Limb (tissue), 2 donors: ENCODE data around the gene OGFOD1.
A peak's percentile ranks its signal among the peaks of the same experiment; 100 is the strongest.

Experiments used
- DNase-seq, 2 donors: peaks; one replicate each; pipeline ENCODE4 v3.0.0-alpha.2; 2016; ENCODE audit errors: extremely low spot score in 2 of 2

OGFOD1 gene

GRCh38 chr16:56426585-56426984 lies 24.8 kb upstream of the OGFOD1 start:
- DNase-seq: no peak

GRCh38 chr16:56428091-56428490 lies 23.3 kb upstream of the OGFOD1 start:
- DNase-seq: no peak

GRCh38 chr16:56436258-56436657 lies 15.1 kb upstream of the OGFOD1 start:
- no peak for DNase-seq

- no peak for DNase-seq
These were observed 13.3 kb upstream of the OGFOD1 start for GRCh38 chr16:56438038-56438437.

GRCh38 chr16:56447286-56447685 lies 4.1 kb upstream of the OGFOD1 start:
- DNase-seq: no peak

GRCh38 chr16:56448005-56448404 lies 3.3 kb upstream of the OGFOD1 start:
- DNase-seq: no peak

- DNase-seq: no peak
These were observed 924 bp upstream of the OGFOD1 start for GRCh38 chr16:56450275-56450985.

GRCh38 chr16:56451753-56452689 lies 667 bp downstream of the OGFOD1 start:
- peak in 1 of 2 donors; percentile 36 for DNase-seq

- DNase-seq: no peak
These were observed 6.6 kb downstream of the OGFOD1 start for GRCh38 chr16:56457927-56458470.

GRCh38 chr16:56460101-56460500 lies 8.7 kb downstream of the OGFOD1 start:
- DNase-seq: no peak

- no peak for DNase-seq
These were observed 10.9 kb downstream of the OGFOD1 start for GRCh38 chr16:56462064-56462796.

GRCh38 chr16:56463153-56463552 lies 11.8 kb downstream of the OGFOD1 start:
- no peak for DNase-seq

- no peak for DNase-seq
These were observed 15.0 kb downstream of the OGFOD1 start for GRCh38 chr16:56466344-56466743.

GRCh38 chr16:56468800-56469199 lies 17.4 kb downstream of the OGFOD1 start:
- DNase-seq: no peak

GRCh38 chr16:56469748-56470147 lies 18.4 kb downstream of the OGFOD1 start:
- DNase-seq: no peak

- no peak for DNase-seq
These were observed 18.9 kb downstream of the OGFOD1 start for GRCh38 chr16:56470232-56470631.

- DNase-seq: no peak
These were observed 19.3 kb downstream of the OGFOD1 start for GRCh38 chr16:56470666-56471065.

- no peak for DNase-seq
These were observed 23.8 kb downstream of the OGFOD1 start for GRCh38 chr16:56475201-56475600.

- no peak for DNase-seq
These were observed 25.9 kb downstream of the OGFOD1 start for GRCh38 chr16:56477096-56477878.

GRCh38 chr16:56478281-56479049 lies 27.1 kb downstream of the OGFOD1 start:
- DNase-seq: no peak
